ENCODE results near the gene CSNK1E.

Gene CSNK1E

DNA sequence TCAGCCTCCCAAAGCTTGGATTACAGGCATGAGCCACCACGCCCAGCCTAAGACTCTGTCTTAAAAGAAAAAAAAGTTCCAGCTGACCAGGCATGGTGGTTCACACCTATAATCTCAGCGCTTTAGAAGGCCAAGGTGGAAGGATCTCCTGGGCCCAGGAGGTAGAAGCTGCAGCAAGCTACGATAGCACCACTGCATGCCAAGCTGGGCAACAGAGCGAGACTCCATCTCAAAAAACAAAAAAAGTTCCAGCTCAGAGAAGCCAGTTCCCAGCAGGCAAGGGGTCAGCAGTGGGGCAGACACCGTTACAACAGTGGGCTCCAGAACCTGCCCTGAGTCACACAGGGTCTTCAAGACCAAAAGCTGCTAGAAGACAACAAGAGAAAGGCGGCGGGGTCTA is 47.8 kb downstream of the CSNK1E start:
- no peaks in the 10 kb centered on the region for H3K27me3 ChIP-seq
- H3K4me1 ChIP-seq (ENCODE audit: control insufficient read depth in 1 of 2, insufficient read depth in 1 of 2, low read depth in 1 of 2, low read length in 1 of 2): peaks cover 41 to 49% of the 10 kb centered on the region in 2 experiments
- H3K9me3 ChIP-seq: no peaks in the 10 kb centered on the region
- no peak overlapping the region for H3K4me3 ChIP-seq (ENCODE audit: low read depth in 1 of 2, low read length in 1 of 2)
- H3K27ac ChIP-seq: no peak overlapping the region
- no peaks in the 10 kb centered on the region for H3K36me3 ChIP-seq
- TF ChIP-seq, protein P1, sequence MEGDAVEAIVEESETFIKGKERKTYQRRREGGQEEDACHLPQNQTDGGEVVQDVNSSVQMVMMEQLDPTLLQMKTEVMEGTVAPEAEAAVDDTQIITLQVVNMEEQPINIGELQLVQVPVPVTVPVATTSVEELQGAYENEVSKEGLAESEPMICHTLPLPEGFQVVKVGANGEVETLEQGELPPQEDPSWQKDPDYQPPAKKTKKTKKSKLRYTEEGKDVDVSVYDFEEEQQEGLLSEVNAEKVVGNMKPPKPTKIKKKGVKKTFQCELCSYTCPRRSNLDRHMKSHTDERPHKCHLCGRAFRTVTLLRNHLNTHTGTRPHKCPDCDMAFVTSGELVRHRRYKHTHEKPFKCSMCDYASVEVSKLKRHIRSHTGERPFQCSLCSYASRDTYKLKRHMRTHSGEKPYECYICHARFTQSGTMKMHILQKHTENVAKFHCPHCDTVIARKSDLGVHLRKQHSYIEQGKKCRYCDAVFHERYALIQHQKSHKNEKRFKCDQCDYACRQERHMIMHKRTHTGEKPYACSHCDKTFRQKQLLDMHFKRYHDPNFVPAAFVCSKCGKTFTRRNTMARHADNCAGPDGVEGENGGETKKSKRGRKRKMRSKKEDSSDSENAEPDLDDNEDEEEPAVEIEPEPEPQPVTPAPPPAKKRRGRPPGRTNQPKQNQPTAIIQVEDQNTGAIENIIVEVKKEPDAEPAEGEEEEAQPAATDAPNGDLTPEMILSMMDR (IDR thresholded peaks at IDR 0.05): no peak

DNA sequence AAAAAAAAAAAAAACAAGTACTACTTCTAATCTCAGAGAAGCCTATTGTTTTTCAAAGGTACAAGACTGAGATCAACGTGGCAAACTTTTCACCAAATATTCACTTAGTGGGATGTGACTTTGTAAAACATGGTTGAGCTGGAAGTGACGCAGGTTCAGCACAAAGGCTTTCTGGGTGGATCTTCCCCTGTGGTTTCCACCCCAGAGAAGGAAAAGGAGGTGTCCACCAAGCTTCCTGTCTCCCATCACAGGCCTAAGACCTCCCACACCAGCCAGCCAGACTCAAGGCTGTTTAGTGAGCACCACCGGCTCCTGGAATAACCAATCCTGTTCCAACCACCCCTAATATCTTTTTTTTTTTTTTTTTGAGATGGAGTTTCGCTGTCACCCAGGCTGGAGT is 50.1 kb downstream of the CSNK1E start:
- TF ChIP-seq, protein P1 (IDR thresholded peaks at IDR 0.05): no peak
- no peaks in the 10 kb centered on the region for H3K36me3 ChIP-seq
- no peaks in the 10 kb centered on the region for H3K9me3 ChIP-seq
- peak overlapping the region; percentile 68 for H3K27ac ChIP-seq
- H3K4me1 ChIP-seq (ENCODE audit: control insufficient read depth in 1 of 2, insufficient read depth in 1 of 2, low read depth in 1 of 2, low read length in 1 of 2): peaks cover 32 to 48% of the 10 kb centered on the region in 2 experiments
- H3K27me3 ChIP-seq: no peaks in the 10 kb centered on the region
- no peak overlapping the region for H3K4me3 ChIP-seq (ENCODE audit: low read depth in 1 of 2, low read length in 1 of 2)

DNA sequence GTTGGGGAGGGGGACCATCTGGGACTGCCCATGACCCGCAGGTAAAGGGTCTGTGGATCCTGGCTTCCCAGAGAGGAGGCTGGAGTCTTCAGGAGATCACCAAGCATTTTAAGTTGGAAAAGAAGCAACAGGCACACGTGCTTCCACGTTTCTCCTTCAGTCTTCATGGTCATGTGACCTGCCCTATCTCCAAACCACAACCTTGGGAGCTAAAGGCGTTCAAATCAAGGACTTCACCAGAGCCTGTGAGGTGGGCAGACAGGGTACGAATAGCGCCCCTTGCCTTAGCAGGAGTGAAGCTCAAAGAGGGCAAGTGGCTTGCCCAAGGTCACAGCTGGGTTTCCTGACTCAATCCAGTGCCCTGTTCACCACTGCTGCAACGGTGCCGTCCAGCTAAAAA is 51.1 kb downstream of the CSNK1E start:
- H3K36me3 ChIP-seq: no peaks in the 10 kb centered on the region
- H3K4me1 ChIP-seq (ENCODE audit: control insufficient read depth in 1 of 2, insufficient read depth in 1 of 2, low read depth in 1 of 2, low read length in 1 of 2): peaks cover 28 to 47% of the 10 kb centered on the region in 2 experiments
- H3K27ac ChIP-seq: peak overlapping the region; percentile 68

DNA sequence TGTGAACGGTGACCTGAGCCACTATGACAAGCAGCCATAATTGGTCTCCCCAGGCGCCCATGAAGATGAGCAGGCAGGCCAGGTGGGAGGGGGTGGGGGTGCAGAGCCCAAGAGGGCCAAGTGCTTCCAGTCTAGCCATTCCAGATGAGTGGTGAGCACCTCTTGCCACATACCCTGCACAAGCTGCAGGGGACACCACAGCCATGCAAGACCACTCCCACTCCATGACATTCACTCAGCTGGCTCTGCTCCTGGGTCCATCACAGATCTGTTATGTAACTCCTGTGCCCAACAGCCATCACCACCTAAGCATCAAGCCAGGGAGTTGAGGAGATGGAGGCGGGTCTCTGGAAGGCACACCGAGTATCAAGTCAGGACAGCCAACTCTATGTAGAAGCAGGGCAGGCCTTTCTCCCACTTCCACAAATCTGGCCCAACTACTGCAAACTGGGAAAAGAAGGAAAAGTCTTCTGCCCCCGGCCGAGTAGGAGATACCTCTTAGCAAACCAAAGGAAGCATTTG is 52.9 kb downstream of the CSNK1E start:
- peaks cover 44 to 58% of the 10 kb centered on the region in 2 experiments for H3K4me1 ChIP-seq (ENCODE audit: control insufficient read depth in 1 of 2, insufficient read depth in 1 of 2, low read depth in 1 of 2, low read length in 1 of 2)
- H3K27me3 ChIP-seq: no peaks in the 10 kb centered on the region
- H3K36me3 ChIP-seq: no peaks in the 10 kb centered on the region
- H3K9me3 ChIP-seq: no peaks in the 10 kb centered on the region
- H3K27ac ChIP-seq: peak overlapping the region; percentile 9
- TF ChIP-seq, protein P1 (IDR thresholded peaks at IDR 0.05): no peak
- H3K4me3 ChIP-seq (ENCODE audit: low read depth in 1 of 2, low read length in 1 of 2): no peak overlapping the region

More for the DNA sequence above, 51.1 kb downstream of the CSNK1E start:
- Histone ChIP-seq H3K27me3 (no peaks in the 10 kb centered on the region), H3K4me3 (ENCODE audit: low read depth in 1 of 2, low read length in 1 of 2) (no peak overlapping the region), H3K9me3 (no peaks in the 10 kb centered on the region)
- TF ChIP-seq, protein P1 (IDR thresholded peaks at IDR 0.05): no peak

DNA sequence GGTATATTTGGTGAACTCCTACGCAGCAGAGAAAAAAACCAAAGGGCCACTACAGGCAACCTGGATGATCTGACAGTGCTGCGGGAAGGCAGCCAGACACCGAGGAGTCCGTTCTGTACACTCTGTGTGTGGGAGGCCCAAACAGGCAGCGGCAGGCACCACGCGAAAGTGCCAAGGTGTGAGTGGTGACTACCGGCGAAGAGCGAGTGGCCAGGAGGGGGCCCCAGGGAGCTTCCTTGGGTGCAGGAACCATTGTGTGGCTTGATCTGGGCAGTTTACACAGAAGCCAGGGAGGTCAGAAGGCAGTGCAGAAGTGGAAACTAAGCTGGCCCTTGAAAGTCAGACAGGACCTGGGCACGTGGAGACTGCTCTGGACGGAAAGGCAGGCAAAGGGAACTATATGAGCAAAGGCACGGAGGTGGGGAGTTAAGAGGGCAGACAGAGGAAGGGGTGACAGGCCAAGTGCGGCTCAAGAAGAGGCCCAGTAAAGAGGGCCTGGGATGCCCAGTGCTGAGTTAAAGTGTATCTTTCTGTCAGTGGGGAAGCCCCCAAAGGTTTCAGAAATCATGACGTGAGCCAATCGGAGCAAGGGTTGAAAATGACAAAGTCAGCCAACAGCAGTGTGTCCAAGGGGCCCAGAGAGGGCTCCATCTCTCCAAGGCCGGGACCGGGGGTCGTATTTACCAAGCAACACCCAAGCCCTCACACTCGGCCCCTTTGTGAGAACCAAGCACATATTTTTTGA is 55.0 kb downstream of the CSNK1E start:
- TF ChIP-seq, protein P1 (IDR thresholded peaks at IDR 0.05): peak; percentile 23
- H3K27me3 ChIP-seq: no peaks in the 10 kb centered on the region
- peak overlapping the region; percentile 95 for H3K27ac ChIP-seq
- H3K4me1 ChIP-seq (ENCODE audit: control insufficient read depth in 1 of 2, insufficient read depth in 1 of 2, low read depth in 1 of 2, low read length in 1 of 2): peaks cover 51 to 68% of the 10 kb centered on the region in 2 experiments
- H3K36me3 ChIP-seq: no peaks in the 10 kb centered on the region
- H3K4me3 ChIP-seq (ENCODE audit: low read depth in 1 of 2, low read length in 1 of 2): no peak overlapping the region
- H3K9me3 ChIP-seq: no peaks in the 10 kb centered on the region

Measured in neutrophil (primary cell).